Choroid plexus epithelial cell (primary cell): ENCODE data around the gene COL28A1.

Source experiments
- DNase-seq: peaks from one replicate; pipeline ENCODE4 v3.0.0-alpha.2; 2010; ENCODE audit warnings: low read depth
- H3K4me3 ChIP-seq: 2 replicates; pipeline ENCODE4 v1.5.1; 2011; ENCODE audit warnings: low read depth, mild to moderate bottlenecking, control low read depth, low read length, moderate library complexity
- TF ChIP-seq, protein P1 (sequence below): conservative IDR thresholded peaks from 2 replicates; pipeline ENCODE4 v1.5.1; 2011; ENCODE audit warnings: low read depth, mild to moderate bottlenecking, control low read depth, inconsistent platforms, low read length, moderate library complexity

Gene COL28A1

DNA sequence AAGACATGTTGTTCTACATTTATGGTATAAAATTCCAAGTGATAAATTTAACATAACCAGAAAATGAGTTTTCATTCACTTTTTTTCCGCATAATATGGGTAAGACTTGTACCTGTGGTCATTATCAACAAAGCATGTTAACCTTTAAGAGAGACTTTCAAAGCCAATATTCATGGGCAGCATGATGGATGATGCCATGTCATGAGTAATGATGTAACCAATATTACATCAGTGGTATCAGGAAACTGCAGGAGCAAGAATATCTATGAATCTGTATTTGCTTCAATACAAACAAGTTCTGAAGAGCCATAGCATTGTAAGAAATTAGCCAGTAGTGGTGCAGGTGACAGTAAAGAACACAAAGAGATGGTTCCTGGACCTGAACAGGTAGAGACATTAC is 226.5 kb downstream of the COL28A1 start:
- TF ChIP-seq, protein P1, sequence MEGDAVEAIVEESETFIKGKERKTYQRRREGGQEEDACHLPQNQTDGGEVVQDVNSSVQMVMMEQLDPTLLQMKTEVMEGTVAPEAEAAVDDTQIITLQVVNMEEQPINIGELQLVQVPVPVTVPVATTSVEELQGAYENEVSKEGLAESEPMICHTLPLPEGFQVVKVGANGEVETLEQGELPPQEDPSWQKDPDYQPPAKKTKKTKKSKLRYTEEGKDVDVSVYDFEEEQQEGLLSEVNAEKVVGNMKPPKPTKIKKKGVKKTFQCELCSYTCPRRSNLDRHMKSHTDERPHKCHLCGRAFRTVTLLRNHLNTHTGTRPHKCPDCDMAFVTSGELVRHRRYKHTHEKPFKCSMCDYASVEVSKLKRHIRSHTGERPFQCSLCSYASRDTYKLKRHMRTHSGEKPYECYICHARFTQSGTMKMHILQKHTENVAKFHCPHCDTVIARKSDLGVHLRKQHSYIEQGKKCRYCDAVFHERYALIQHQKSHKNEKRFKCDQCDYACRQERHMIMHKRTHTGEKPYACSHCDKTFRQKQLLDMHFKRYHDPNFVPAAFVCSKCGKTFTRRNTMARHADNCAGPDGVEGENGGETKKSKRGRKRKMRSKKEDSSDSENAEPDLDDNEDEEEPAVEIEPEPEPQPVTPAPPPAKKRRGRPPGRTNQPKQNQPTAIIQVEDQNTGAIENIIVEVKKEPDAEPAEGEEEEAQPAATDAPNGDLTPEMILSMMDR: no peak
- no peak for DNase-seq
- H3K4me3 ChIP-seq: no peak overlapping the region
